HUDEP-2 (cell line): ENCODE results near the gene WWP2.

ENCODE experiments used
- DNase-seq, 76 experiments: peaks; one replicate each; lab custom pipeline; 2025; ENCODE audit not compliant: unreplicated experiment in 76 of 76; lab: John Stamatoyannopoulos, UW

WWP2 gene

GRCh38 chr16:69827524-69827923 lies 65.4 kb downstream of the WWP2 start:
- DNase-seq: no peak

- no peak for DNase-seq
These were observed 67.2 kb downstream of the WWP2 start for GRCh38 chr16:69829338-69829737.

GRCh38 chr16:69830146-69830533 lies 68.0 kb downstream of the WWP2 start:
- no peak for DNase-seq

GRCh38 chr16:69830534-69831211 lies 68.5 kb downstream of the WWP2 start:
- DNase-seq: no peak

- no peak for DNase-seq
These were observed 69.3 kb downstream of the WWP2 start for GRCh38 chr16:69831212-69832123.

GRCh38 chr16:69833357-69834282 lies 71.5 kb downstream of the WWP2 start:
- no peak for DNase-seq

GRCh38 chr16:69834807-69835466 lies 72.8 kb downstream of the WWP2 start:
- DNase-seq: no peak

- no peak for DNase-seq
These were observed 74.1 kb downstream of the WWP2 start for GRCh38 chr16:69836257-69836656.

- no peak for DNase-seq
These were observed 75.2 kb downstream of the WWP2 start for GRCh38 chr16:69837380-69837779.

GRCh38 chr16:69838489-69838888 lies 76.4 kb downstream of the WWP2 start:
- no peak for DNase-seq

GRCh38 chr16:69839240-69839688 lies 77.1 kb downstream of the WWP2 start:
- no peak for DNase-seq

GRCh38 chr16:69839798-69840409 lies 77.8 kb downstream of the WWP2 start:
- DNase-seq: no peak

- no peak for DNase-seq
These were observed 78.8 kb downstream of the WWP2 start for GRCh38 chr16:69840975-69841374.

GRCh38 chr16:69844441-69844840 lies 82.3 kb downstream of the WWP2 start:
- DNase-seq: no peak

- no peak for DNase-seq
These were observed 83.0 kb downstream of the WWP2 start for GRCh38 chr16:69845181-69845580.

GRCh38 chr16:69847643-69848042 lies 85.5 kb downstream of the WWP2 start:
- DNase-seq: no peak

GRCh38 chr16:69848637-69849545 lies 86.8 kb downstream of the WWP2 start:
- peak in 1 of 76 experiments; percentile 32 for DNase-seq

GRCh38 chr16:69851491-69852240 lies 89.5 kb downstream of the WWP2 start:
- DNase-seq: no peak
